Neural cell (in vitro differentiated cells): ENCODE data around the gene CHST11.

Source experiments
- CTCF ChIP-seq: fragments of 450-650 bp; IDR thresholded peaks from 2 replicates; pipeline ENCODE4 v1.5.1; 2014; ENCODE audit warnings: antibody characterized with exemption, mild to moderate bottlenecking, moderate library complexity; ENCODE audit not compliant: poor library complexity, severe bottlenecking
- EP300 ChIP-seq: fragments of 450-650 bp; conservative IDR thresholded peaks from 2 replicates; pipeline ENCODE4 v1.6.1; 2014; ENCODE audit warnings: antibody characterized with exemption, mild to moderate bottlenecking, moderate library complexity; ENCODE audit not compliant: poor library complexity, severe bottlenecking
- EZH2 ChIP-seq: fragments of 200-600, 300-800 bp; shearing (Covaris generic), sonication (generic); IDR thresholded peaks from 2 replicates; pipeline ENCODE4 v1.6.1; 2014; ENCODE audit warnings: antibody characterized with exemption, low read length, borderline replicate concordance, mild to moderate bottlenecking; ENCODE audit not compliant: insufficient read depth, poor library complexity, severe bottlenecking
- POLR2AphosphoS5 ChIP-seq: IDR thresholded peaks from 2 replicates; pipeline ENCODE4 v1.6.1; 2012
- RAD21 ChIP-seq: fragments of 450-650 bp; conservative IDR thresholded peaks from 2 replicates; pipeline ENCODE4 v1.6.1; 2014; ENCODE audit warnings: antibody characterized with exemption, mild to moderate bottlenecking, moderate library complexity
- SMC3 ChIP-seq: fragments of 450-650 bp; conservative IDR thresholded peaks from 2 replicates; pipeline ENCODE4 v1.6.1; 2014; ENCODE audit warnings: antibody characterized with exemption, mild to moderate bottlenecking, moderate library complexity; ENCODE audit not compliant: poor library complexity

- TF ChIP-seq EP300 (no peak), POLR2AphosphoS5 (no peak), CTCF (no peak), EZH2 (no peak), RAD21 (no peak), SMC3 (no peak)
Measured at GRCh38 chr12:104503191-104503590, 46.4 kb downstream of the CHST11 start.
